COLO829 (cell line): Measurements from ENCODE around the gene DOK7.

Source experiments
- DNase-seq: peaks from one replicate; pipeline ENCODE4 v3.0.0; 2012; ENCODE audit warnings: low spot score

The DOK7 gene, protein sequence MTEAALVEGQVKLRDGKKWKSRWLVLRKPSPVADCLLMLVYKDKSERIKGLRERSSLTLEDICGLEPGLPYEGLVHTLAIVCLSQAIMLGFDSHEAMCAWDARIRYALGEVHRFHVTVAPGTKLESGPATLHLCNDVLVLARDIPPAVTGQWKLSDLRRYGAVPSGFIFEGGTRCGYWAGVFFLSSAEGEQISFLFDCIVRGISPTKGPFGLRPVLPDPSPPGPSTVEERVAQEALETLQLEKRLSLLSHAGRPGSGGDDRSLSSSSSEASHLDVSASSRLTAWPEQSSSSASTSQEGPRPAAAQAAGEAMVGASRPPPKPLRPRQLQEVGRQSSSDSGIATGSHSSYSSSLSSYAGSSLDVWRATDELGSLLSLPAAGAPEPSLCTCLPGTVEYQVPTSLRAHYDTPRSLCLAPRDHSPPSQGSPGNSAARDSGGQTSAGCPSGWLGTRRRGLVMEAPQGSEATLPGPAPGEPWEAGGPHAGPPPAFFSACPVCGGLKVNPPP

DNA sequence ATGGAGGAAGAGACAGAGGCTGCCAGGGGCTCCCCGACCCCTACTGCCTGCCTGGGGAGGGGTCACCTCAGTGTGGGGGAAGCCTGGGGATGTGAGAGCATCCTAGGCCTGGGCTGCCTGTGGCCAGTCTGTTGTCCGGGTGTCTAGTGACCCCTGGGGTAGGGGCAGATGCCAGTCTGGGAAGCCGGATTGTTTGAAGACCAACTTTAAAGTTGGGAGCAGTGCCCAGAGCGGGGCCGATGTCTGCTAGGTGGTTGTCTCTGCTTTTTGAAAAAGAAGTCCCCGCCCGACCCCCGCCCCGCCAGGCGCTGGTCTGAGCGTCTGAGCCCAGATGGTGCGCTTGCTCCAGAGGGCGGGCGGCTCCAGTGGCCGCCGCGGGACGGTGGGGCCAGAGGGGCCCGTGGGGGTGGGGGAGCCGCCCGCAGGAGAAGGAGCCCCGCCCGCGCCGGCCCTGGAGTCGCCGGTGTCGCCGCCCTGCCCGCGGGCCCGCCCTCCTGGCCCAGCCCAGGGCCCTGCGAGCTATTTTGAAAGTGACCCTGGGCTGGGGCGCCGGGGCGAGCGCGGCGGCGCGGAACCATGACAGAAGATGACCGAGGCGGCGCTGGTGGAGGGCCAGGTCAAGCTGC lies at the start of gene DOK7:
DOK7 (plus strand) TSS at position 517 of the 626 bp plus-strand sequence; CDS start at position 587, 70 bp downstream.
- no peak for DNase-seq

DNA sequence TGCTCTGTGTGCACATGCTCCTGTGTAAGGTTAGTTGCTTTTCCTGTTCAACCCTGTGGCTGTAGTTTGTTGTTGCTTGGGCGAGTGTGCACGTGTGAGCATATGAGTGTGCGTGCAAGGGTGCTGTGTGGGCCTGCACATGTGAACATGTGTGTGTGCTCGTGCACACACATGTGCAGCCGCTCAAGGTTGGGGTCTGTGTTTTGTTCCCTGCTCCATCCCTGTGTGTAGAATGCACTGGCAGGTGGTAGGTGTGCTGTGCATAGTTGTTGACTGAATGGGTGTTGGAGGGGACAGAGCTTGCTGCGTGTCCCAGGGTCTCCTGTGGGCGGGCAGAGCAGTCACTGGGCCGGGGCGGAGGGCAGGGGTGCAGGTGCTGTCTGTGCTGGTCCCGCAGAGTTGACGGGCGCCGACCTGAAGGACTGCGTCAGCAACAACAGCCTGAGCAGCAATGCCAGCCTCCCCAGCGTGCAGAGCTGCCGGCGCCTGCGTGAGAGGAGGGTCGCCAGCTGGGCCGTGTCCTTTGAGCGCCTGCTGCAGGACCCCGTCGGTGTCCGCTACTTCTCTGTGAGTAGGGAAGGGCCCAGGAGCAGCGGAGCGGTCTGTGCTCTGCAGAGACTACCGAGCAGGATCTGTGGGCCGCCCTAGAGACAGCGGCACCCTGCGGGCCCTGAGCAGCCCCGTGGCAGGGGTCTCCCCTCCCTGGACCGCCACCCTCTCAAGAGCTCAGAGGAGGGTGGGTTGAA lies 49.3 kb upstream of the DOK7 start:
- DNase-seq: no peak

DNA sequence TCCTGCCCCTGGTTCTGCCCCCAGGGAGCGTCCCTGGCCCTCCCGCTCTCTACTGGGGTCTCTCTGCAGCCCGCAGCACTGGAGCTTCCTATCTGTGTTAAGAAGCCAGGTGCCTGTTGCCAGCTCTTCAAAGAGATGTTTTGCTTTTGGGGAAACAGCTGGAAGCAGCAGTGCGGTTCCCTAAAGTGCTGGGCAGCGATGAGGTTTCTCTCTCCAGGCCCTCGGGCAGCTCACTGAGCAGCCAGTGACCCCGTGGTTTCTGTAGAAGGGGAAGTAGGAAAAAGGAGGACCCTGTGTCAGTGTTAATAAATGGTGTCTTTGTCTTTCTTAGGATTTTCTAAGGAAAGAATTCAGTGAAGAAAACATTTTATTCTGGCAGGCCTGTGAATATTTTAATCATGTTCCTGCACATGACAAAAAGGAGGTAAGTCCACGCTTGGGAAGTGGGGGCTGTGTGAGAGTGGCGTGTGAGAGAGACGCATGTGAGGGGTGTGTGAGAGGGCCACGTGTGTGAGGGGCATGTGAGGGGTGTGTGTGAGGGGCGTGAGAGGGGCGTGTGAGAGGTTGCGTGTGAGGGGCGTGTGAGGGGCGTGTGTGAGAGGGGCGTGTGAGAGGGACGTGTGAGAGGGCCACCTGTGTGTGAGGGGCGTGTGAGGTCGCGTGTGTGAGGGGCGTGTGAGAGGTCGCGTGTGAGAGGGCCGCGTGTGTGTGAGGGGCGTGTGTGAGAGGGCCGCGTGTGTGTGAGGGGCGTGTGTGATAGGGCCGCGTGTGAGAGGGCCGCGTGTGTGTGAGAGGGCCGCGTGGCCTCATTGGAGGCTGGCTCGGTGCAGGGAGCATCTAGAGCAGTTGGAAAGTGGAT lies 48.5 kb upstream of the DOK7 start:
- peak; percentile 88 for DNase-seq

DNA sequence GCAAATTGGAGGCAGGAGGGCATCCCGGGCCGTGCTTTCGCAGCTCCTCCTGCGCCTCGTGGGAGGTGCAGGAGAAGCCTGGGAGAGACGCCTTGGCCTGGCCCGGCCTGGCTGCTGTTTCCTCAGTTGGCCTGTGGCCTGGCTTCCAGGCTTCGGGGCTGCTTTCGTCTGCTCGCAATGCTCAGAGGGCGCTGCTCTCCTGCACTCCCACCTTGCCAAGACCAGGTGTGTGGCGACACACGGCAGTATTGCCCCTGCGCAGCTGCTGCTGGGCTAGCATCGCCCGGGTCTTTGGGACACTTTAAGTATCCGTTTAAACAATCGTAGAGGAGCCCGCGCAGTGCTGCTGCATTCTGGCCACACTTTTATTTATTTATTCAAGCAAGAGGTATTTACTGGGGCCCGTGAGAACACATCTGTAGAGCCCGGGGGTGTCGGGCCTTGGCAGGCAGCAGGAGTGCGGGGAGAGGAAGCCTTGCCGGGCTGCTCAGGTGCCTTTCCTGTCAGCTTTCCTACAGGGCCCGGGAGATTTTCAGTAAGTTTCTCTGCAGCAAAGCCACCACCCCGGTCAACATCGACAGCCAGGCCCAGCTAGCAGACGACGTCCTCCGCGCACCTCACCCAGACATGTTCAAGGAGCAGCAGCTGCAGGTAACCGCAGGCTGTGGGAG lies 47.5 kb upstream of the DOK7 start:
- no peak for DNase-seq

DNA sequence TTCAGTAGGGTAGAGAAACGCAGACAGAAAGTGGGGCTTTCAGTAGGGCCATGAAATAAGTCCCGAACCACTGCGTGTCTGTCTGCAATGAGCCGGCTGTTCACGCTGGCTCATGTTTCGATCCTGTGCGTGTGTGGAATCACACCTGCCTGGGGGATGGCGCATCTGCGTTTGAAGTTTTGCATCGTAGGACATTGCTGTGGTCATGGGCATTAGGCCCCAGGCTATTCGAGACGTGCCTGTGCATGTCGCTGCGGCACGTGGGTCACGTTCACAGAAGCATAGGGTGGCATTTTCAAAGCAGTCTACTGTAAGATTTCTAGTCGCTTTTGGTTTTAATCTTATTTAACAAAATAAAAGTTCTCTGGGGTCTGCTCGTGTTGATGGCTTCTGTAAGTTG lies 46.8 kb upstream of the DOK7 start:
- DNase-seq: no peak

DNA sequence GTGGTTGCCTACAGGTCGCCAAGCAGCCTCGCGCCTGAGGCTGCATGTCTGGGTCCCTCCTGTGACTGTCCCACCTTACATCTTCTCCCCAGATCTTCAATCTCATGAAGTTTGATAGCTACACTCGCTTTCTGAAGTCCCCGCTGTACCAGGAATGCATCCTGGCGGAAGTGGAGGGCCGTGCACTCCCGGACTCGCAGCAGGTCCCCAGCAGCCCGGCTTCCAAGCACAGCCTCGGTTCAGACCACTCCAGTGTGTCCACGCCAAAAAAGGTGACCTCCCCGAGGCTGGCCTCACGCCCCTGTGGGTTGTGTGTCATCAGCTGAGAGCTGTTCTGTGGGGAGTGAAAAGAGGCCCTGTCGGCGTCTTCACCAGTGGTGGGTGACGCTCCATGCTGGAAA lies 46.3 kb upstream of the DOK7 start:
- DNase-seq: no peak

DNA sequence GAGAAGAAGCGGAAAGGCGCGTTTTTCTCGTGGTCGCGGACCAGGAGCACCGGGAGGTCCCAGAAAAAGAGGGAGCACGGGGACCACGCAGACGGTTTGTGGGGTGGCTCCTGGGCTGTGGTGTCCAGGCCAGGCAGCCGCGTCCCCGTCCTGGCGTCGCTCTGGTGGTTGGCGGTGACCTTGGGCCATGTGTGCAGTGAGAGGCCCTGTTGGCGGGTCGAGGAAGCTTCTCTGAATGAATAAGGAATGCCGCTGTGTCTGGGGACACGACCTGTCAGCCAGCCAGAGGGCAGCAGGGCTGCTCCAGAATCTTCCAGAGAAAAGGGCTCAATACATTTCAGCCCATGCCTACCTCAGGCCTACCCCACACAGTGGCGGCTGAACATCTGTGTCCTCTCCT lies 45.7 kb upstream of the DOK7 start:
- no peak for DNase-seq

DNA sequence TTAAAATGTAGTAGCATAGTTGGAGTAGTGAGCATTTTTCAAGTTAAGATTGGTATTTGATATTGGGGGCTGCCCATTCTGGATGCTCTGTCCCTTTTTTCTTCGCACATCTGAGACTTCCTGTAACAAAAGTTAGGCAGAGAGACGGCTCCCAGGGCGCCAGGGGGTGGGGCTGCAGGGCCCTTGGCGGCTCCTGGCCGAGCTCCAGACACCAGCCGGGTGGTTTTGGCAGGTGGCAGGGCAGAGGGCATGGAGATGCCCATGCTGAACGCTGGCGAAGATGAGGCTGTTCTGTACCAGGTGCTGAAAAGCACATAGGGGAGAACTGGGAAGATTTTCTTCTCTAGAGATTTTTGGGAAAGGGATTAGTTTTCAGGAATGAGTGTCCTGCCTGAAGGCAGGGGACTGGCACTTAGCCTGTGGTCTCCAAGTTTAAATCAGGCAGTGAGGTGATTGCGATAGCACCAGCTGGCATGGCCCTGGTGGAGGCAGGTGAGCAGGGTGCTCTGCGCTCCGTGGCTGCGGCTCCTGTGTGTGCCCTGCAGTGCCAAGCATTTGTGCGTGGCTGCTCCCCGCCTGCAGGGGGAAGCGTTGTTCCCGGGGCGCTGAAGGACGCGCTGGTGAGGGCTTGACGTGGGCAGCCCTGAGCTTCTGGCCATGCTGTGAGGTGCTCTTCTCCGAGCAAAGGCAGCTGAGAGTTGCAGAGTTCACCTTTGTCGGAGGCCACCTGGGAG lies 44.9 kb upstream of the DOK7 start:
- no peak for DNase-seq

DNA sequence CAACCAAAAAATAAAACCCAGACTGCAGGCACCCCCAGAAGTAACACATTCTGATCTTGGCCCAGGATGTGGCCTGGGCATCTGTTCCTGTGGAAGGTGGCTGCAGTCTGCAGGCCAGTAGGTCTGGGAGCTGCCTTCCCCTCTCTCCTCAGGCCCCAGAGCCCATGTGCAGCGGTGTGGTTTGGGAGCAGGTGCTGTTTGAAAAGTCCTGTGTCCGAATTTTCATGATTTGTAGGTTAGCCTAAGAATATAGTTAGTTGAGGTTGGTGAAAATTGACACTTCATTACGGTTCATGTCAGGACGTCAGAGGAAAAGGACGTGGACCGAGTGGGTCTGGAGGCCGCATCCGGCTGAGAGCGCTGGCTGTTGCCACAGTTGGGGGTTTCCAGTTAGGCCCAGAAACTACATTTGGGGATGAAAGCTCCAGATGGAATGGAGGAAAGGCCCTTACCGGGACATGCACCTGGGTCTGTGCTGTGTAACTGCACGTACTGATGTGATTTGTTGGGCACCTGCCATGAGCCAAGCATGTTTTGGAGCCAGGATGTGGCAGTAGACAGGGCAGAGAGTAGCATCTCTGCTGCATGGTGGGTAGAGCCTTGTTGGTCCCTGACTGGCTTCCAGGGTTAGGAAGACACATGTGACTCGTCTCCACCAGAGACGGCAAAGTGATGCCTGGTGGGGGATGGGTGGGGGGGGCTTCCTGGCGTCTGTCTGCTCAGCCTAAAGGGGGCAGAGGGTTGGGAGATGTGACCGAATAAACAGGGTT lies 43.1 kb upstream of the DOK7 start:
- DNase-seq: no peak

DNA sequence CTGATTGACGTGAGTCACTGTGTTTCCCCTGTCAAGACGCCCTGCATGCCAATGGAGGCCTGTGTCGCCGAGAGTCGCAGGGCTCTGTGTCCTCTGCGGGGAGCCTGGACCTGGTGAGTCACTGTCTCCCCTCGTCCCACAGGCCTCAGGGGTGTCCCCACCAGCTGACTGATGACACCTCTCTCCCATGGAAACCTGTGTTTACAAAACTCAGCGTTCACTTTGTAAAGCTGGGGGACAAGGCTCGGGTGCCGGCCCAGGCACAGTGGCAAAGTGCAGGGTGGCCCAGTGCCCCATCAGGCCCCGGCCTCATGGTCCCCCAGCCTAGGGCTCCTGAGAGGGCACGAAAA lies 42.5 kb upstream of the DOK7 start:
- DNase-seq: no peak

DNA sequence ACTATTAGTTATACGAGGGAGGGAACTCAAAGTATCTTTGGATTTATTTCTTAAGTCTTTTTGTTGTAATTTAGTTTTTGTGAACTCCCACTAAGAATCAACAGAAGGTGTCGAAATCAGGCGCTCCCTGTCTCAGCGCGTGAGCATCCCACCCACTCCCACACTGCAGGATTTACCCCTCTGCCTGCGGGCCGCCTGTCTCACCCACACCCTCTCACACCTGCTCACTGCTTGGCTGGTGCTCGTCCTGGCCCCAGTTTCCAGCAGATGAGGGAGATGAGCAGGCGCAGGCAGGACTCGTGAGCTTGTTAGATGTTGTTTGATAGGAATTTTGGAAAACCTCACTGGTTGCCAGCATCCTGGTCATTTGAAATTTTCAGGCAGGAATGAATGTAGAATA lies 42.1 kb upstream of the DOK7 start:
- no peak for DNase-seq

DNA sequence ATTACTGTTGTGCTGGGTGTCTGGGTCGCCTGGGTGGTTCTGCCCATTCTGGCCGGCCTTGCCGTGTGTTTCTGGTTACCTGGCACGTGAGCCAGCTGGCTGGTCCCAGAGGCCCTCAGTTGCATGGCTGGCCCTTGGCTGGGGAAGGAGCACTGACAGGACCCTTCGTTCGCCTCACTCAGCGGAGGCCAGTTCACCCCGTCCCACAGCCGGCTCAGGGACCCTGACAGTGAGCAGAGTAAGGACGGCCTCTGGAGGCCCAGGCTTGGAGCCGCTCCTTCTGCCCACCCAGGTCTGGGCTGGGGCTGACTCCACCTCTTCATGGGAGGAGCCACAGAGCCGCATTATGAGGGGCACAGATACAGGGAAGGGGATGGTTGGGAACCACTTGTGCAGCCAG lies 41.6 kb upstream of the DOK7 start:
- no peak for DNase-seq

DNA sequence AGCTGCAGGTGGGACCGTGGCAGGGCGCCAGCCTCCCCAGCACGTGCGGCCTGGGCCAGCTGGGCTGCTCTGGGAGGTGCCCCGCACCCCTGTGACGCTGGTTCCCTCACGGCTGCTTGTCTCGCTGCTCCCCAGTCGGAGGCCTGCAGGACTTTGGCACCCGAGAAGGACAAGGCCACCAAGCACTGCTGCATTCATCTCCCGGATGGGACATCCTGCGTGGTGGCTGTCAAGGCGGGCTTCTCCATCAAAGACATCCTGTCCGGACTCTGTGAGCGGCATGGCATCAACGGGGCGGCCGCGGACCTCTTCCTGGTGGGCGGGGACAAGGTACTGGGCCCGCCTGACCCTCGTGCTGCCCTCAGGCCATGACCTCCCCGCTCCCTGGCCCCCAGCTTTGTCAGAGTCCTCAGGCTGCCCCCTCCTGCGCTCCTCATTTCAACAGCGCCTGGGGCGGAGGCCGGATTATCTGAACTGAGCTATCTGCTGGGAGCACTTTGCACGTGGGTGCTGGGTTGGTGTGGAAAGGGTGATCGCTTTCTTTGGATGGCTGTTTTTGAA lies 40.8 kb upstream of the DOK7 start:
- no peak for DNase-seq

DNA sequence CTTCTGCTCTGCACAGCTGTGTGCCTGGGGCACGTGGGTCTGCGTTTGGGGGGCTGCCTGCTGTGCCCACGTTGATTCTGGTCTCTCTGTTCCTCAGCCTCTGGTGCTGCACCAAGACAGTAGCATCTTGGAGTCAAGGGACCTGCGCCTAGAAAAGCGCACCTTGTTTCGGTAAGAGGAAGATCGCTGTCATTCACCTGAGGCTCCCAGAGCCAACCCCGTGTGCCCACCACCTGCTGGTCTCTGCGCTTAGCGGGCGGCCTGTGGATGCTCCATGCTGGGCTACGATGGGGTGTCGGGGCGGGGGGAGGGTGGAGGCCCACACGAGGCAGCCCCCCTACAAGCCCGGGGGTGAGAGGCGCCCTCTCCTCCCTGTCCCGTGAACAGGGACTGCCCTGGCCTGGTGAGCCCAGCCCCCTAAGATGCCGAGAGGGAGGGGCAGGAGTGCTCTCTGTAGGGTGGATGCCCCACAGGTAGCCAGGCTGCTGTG lies 40.3 kb upstream of the DOK7 start:
- no peak for DNase-seq

DNA sequence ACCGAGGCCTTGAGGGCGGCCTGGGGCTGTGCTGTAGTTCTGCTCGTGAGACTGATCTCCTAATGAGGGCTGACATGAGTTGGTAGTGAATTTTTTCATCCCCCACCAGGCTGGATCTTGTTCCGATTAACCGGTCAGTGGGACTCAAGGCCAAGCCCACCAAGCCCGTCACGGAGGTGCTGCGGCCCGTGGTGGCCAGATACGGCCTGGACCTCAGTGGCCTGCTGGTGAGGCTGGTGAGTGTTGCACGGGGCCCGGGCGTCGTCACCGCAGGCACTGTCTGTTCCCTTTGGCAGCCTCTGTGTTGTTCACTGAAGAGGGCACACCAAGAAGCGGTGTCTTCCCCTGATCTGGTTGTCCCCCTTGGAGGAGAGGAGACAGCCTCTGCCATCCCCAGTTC lies 39.7 kb upstream of the DOK7 start:
- no peak for DNase-seq

DNA sequence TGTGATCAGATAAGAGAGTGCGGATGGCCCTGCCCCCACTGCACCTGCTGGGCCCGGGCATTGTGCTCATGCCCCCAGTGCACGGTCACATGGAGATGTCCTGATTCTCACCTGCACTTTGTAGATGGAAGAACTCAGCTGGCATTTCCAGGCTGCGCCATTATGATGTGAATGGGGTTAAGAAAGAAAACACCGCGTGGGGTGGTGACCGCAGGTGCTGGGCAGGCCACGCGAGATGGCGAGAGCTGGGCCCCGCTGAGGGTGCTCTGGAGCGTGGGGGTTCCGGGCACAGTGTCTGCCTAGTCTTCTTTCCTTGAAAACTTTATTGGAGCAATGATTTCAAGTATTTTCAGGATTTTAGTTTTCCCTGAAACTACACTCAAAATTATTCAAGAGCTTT lies 39.2 kb upstream of the DOK7 start:
- no peak for DNase-seq

DNA sequence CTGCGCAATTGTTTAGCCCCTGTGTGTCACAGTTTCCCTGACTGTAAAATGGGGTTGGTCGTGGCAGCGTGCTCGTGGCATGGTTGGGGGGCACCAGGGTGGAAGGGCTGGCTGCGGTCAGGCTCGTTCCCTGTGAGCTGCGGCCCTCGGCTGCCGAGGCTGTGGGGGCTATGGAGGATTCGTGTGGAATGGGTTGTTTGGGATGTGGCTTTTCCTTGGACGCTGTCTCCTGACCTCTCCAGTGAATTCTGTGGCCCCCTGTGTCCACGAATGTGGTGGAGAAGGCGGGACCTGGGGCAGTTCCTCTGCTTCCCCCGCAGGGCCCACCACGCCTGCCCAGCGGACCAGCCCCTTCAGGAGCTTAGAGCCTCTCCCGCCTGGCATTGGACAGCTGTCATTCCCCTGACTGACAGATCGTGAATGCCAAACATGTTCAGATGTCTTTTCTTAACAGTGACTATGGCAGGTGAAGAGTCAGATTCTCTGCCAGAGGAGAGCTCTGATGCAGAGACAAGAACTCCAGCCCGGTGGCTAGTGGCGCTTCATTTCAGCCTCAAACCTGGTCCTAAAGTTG lies 38.5 kb upstream of the DOK7 start:
- DNase-seq: no peak

DNA sequence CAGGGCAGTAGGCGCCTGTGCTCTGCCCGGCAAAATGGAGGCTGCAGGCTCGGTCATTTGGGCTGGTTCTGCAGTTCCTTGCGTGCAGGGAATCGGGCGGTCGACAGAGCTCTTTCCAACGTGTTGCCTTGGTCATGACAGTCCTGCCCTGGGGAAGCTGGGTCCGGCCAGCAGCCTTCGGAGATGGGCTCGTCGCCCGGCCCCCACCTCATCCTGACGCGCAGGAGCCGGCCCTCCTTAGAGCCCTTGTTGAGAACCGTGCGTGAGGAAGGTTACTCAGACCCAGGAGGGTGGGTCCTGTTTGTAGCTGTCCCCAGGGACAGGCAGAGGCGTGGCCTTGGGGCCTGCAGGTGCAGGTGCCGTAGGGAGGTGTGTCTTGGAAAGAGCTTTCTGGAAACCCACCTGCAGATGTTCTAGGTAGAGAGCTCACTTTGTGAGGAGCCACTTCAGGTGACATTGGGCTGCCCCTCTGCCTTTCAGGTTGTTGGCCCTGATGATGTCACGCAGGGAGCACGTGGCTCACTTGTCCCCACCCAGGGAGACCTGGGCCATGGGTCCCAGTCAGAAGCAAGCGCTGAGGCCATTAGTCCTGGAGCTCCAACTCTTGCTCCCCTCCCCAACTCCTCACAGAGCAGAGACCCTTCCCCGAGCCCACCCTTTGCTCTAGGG lies 36.5 kb upstream of the DOK7 start:
- no peak for DNase-seq

DNA sequence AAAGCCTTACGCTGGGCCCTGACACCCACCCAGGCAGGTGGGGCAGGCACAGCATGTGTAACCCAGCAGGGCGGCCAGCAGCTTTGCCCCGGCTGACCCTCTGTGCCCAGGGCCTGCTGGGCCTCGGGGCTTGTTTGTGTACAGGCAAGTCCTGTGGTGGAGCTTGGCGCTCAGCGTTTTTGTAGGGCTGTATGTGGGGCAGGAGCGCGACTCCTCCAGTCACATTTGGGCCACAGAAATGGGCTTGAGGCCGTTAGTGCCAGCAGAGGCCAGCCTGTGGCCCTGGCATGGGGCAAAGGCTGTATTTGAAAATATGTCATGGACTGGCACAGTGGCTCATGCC lies 36.0 kb upstream of the DOK7 start:
- DNase-seq: no peak
